Thoracic aorta (tissue), 2 donors: ENCODE measurements around the gene TAOK2. TPM values are rescaled to one million over a fixed set of nuclear protein-coding genes. Genes with fewer than 3 reads are reported as not detected.

Experiments used
- ATAC-seq: fragments of 150-250 bp; one replicate; pipeline ENCODE4 v1.8.0; 2017; ENCODE audit warnings: low read depth; ENCODE audit not compliant: insufficient number of reproducible peaks, low FRiP score
- DNase-seq: peaks from one replicate; pipeline ENCODE4 v3.0.0-alpha.2; 2020; ENCODE audit warnings: low spot score
- H3K27ac ChIP-seq, 2 donors: fragments of 200-600 bp; sonication (generic); 1 replicate in 1 of 2; 2 replicates in 1 of 2; pipeline ENCODE4 v1.5.1; 2016; ENCODE audit warnings: mild to moderate bottlenecking in 2 of 2, moderate library complexity in 2 of 2
- H3K27me3 ChIP-seq: fragments of 200-600 bp; sonication (generic); replicated peaks from 2 replicates; pipeline ENCODE4 v1.6.0; 2016; ENCODE audit warnings: mild to moderate bottlenecking; ENCODE audit not compliant: insufficient read depth
- H3K36me3 ChIP-seq: fragments of 200-600 bp; sonication (generic); one replicate; pipeline ENCODE4 v1.5.1; 2016
- H3K4me1 ChIP-seq, 2 donors: fragments of 200-600 bp; sonication (generic); 1 replicate in 1 of 2; 2 replicates in 1 of 2; pipeline versions ENCODE4 v1.5.1 to v1.6.0; 2016; ENCODE audit warnings: low read depth in 2 of 2, mild to moderate bottlenecking in 1 of 2; ENCODE audit not compliant: control insufficient read depth in 1 of 2
- H3K4me3 ChIP-seq: fragments of 200-600 bp; sonication (generic); 2 replicates; pipeline ENCODE4 v1.5.1; 2016; ENCODE audit warnings: mild to moderate bottlenecking
- H3K9me3 ChIP-seq: fragments of 200-600 bp; sonication (generic); 2 replicates; pipeline ENCODE4 v1.5.1; 2016
- CTCF ChIP-seq: fragments of 200-600 bp; sonication (generic); IDR thresholded peaks from one replicate; pipeline ENCODE4 v1.5.1; 2019; ENCODE audit warnings: antibody characterized with exemption
- total RNA-seq, 2 donors: library from RNA; depleted of rRNA; stranded (reverse); fragments of >200 nt; gene quantifications; one replicate each; pipeline versions ENCODE4 v1.1.0 to v1.2.3, GENCODE V29; 2016

TAOK2 gene
- total RNA-seq, 2 donors from 2014 or later: 54.6 to 55.0 TPM

- Histone ChIP-seq H3K4me3 (no peak overlapping the region), H3K9me3 (no peaks in the 10 kb centered on the region), H3K27me3 (no peaks in the 10 kb centered on the region), H3K36me3 (peaks cover 83% of the 10 kb centered on the region), H3K4me1 (no peaks in the 10 kb centered on the region), H3K27ac (no peak overlapping the region)
- ATAC-seq: no peak
- no peak for DNase-seq
- no peak for TF ChIP-seq CTCF
Measured at GRCh38 chr16:29986231-29986630, 12.6 kb downstream of the TAOK2 start.

GRCh38 chr16:29986931-29987330, 13.3 kb downstream of the TAOK2 start:
- H3K36me3 ChIP-seq: peaks cover 82% of the 10 kb centered on the region
- DNase-seq: no peak
- H3K4me1 ChIP-seq: no peaks in the 10 kb centered on the region
- H3K27ac ChIP-seq: no peak overlapping the region
- no peak for ATAC-seq
- H3K4me3 ChIP-seq: no peak overlapping the region
- TF ChIP-seq CTCF: no peak
- H3K27me3 ChIP-seq: no peaks in the 10 kb centered on the region
- H3K9me3 ChIP-seq: no peaks in the 10 kb centered on the region

GRCh38 chr16:29987371-29988085, 13.9 kb downstream of the TAOK2 start:
- ATAC-seq: no peak
- TF ChIP-seq CTCF: no peak
- Histone ChIP-seq H3K9me3 (no peaks in the 10 kb centered on the region), H3K4me1 (no peaks in the 10 kb centered on the region), H3K27me3 (no peaks in the 10 kb centered on the region), H3K4me3 (no peak overlapping the region), H3K27ac (no peak overlapping the region), H3K36me3 (peaks cover 78% of the 10 kb centered on the region)
- no peak for DNase-seq

GRCh38 chr16:29988346-29989075, 14.8 kb downstream of the TAOK2 start:
- no peak for DNase-seq
- no peak for ATAC-seq
- Histone ChIP-seq H3K36me3 (peaks cover 74% of the 10 kb centered on the region), H3K9me3 (no peaks in the 10 kb centered on the region), H3K27me3 (no peaks in the 10 kb centered on the region), H3K4me1 (no peaks in the 10 kb centered on the region), H3K27ac (no peak overlapping the region), H3K4me3 (no peak overlapping the region)
- no peak for TF ChIP-seq CTCF

GRCh38 chr16:29989111-29989858, 15.6 kb downstream of the TAOK2 start:
- Histone ChIP-seq H3K27me3 (no peaks in the 10 kb centered on the region), H3K4me1 (peaks cover 0 to 3% of the 10 kb centered on the region in 2 donors), H3K36me3 (peaks cover 66% of the 10 kb centered on the region), H3K9me3 (no peaks in the 10 kb centered on the region), H3K27ac (no peak overlapping the region), H3K4me3 (no peak overlapping the region)
- no peak for TF ChIP-seq CTCF
- no peak for ATAC-seq
- no peak for DNase-seq
